Measurements from ENCODE around the gene FAM227A. TPM values are rescaled to one million over a fixed set of nuclear protein-coding genes. Genes with fewer than 3 reads are reported as not detected.

FAM227A gene
- total RNA-seq, 2 donors from 2014 or later: 9.1 to 14.9 TPM

DNA sequence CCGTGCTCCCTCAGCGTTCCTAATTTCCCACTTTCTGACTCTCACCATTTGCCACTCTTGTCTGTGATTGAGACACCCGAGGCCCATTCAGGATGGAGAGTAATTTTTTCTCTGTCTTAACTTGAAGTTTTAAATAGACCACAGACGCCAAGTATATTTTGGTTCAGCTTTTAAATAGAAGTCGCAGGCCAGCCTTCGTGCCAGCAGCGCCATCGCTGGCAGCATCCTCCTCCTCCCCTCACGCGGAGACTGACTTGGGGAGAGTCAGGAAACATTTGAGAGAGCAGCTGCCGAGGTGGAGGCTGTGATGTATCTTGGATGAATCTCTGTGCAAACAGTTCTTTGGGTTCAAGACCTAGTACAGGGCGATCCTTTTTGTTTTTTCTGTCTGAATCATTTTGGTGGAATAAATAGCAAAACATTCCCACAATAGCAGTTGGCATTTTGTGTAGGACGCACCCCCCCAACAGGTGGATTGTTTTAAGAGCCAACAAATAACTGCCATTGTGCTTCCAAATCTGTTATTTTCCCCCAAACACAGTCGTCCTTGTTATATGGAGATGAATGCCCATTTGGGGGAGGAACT lies 85.3 kb downstream of the FAM227A start:
- H3K4me1 ChIP-seq (ENCODE audit: control insufficient read depth, insufficient read depth, low read length): peaks cover 4% of the 10 kb centered on the region
- H3K9me3 ChIP-seq (ENCODE audit: control insufficient read depth, low read length): no peaks in the 10 kb centered on the region
- H3K36me3 ChIP-seq (ENCODE audit: control insufficient read depth, insufficient read depth, low read length): no peaks in the 10 kb centered on the region
- Mint-ChIP-seq H3K27ac (peak overlapping the region; percentile 92), H3K4me1 (peaks cover 18% of the 10 kb centered on the region), H3K36me3 (ENCODE audit: low read depth) (no peaks in the 10 kb centered on the region), H3K4me3 (peak overlapping the region; percentile 78), H3K9me3 (no peaks in the 10 kb centered on the region), H3K27me3 (ENCODE audit: insufficient read depth) (peaks cover 10% of the 10 kb centered on the region)
- H3K4me3 ChIP-seq (ENCODE audit: low read length): peak overlapping the region; percentile 89
- H3K9ac ChIP-seq (ENCODE audit: extremely low read depth, low read length, poor library complexity, severe bottlenecking): peak overlapping the region; percentile 67
- peak overlapping the region; percentile 46 for H3K27ac ChIP-seq (ENCODE audit: low read depth, low read length)
- H3K27me3 ChIP-seq (ENCODE audit: control insufficient read depth, insufficient read depth, low read length, poor library complexity, severe bottlenecking): no peaks in the 10 kb centered on the region
- peak; percentile 79 for DNase-seq
- WGBS, 2 experiments (ENCODE audit: insufficient coverage in 1 of 2, insufficient read length in 1 of 2): 11 to 19% methylated on average over 4 to 13 of the region's 14 CpGs
- TF ChIP-seq, protein P1, sequence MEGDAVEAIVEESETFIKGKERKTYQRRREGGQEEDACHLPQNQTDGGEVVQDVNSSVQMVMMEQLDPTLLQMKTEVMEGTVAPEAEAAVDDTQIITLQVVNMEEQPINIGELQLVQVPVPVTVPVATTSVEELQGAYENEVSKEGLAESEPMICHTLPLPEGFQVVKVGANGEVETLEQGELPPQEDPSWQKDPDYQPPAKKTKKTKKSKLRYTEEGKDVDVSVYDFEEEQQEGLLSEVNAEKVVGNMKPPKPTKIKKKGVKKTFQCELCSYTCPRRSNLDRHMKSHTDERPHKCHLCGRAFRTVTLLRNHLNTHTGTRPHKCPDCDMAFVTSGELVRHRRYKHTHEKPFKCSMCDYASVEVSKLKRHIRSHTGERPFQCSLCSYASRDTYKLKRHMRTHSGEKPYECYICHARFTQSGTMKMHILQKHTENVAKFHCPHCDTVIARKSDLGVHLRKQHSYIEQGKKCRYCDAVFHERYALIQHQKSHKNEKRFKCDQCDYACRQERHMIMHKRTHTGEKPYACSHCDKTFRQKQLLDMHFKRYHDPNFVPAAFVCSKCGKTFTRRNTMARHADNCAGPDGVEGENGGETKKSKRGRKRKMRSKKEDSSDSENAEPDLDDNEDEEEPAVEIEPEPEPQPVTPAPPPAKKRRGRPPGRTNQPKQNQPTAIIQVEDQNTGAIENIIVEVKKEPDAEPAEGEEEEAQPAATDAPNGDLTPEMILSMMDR (conservative IDR thresholded peaks at IDR 0.05): peak; percentile 31

DNA sequence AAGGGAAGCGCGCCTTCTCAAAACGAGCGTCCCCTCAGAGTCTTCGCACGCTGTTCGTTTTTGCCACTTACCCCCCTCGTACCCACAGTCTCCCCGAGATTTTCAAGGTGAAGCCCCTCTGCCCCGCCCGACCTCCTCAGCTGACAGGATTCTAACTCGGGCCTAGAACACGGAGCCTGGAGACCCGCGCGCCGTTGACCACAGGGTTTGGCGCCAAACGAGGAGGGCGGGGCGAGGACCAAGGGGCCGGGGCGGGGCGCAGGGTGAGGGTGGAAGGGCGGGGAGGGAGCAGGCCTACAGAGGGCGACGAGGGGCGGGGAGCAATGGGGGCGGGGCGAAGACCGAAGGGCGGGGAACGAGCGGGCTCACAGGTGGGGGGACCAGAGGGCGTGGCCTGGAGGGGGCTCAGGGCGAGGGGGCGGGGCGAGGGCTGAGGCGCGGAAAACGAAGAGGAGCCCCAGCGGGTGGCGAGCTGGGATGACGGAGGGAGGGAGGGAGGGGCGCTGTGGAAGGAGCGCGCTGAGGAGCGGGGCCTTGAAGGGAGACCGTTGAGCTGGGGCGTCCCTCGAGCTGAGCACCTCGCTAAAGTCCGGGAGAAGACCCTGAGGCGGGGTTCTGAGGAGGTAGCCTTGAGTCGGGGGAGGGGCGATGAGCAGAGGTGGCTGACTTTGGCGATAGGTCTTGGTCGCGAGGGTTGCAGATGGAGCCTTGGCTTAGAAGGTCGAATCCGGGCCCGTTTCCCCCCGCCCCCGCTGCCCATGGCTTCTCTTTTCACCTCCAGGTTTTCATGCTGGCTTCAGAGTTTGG lies 86.0 kb downstream of the FAM227A start, which contains the start of gene DMC1:
Gene DMC1 (minus strand): TSS at position 212 of the 807 bp plus-strand sequence. CDS start 1,927 bp downstream, outside the sequence.
- peak within 1 kb of the TSS; percentile 96 for H3K27ac Mint-ChIP-seq

DNA sequence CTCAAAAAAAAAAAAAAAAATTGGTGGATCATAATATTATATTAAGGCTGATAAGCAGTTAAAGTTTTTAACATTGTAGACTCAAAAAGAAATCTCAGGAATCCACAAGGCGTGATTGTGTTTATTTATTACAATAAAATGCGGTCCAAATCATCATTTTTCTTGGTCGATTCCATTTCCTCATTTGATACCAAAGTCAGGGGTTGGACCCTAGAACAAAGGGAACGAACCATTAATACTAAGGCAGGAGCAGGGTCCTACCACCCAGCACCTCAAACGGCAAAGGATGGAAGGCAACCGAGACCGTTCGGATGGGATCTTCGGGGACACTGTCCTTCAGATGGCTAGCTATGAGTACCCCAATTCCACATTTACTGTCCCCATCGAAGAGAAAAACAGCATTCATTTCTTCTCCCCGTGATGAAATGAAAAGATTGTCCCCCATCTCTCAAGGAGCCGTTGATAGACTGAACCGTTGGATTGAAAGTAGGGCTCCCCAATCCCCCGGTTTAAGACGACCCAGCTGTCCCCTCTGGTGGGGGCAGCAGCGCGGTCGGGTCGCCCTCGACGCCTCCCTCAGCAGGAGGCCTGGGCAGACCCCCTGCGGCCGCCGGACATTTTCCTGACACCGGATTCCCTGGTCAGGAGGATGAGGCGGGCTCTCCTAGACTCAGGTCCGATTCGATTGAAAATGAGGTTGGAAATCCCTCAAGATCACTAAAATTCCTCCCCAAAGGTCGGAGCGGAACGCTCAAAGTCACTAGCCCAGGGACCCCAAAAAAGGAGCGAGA lies 86.8 kb downstream of the FAM227A start:
- WGBS, 2 experiments (ENCODE audit: insufficient coverage in 1 of 2, insufficient read length in 1 of 2): 38 to 57% methylated on average over 18 to 32 of the region's 32 CpGs
- Mint-ChIP-seq H3K4me1 (peaks cover 18% of the 10 kb centered on the region), H3K27ac (peak overlapping the region; percentile 96), H3K27me3 (ENCODE audit: insufficient read depth) (peaks cover 10% of the 10 kb centered on the region), H3K36me3 (ENCODE audit: low read depth) (no peaks in the 10 kb centered on the region), H3K9me3 (no peaks in the 10 kb centered on the region), H3K4me3 (peak overlapping the region; percentile 78)
- Histone ChIP-seq H3K4me3 (ENCODE audit: low read length) (peak overlapping the region; percentile 90), H3K36me3 (ENCODE audit: control insufficient read depth, insufficient read depth, low read length) (no peaks in the 10 kb centered on the region), H3K9me3 (ENCODE audit: control insufficient read depth, low read length) (no peaks in the 10 kb centered on the region), H3K9ac (ENCODE audit: extremely low read depth, low read length, poor library complexity, severe bottlenecking) (peak overlapping the region; percentile 89), H3K4me1 (ENCODE audit: control insufficient read depth, insufficient read depth, low read length) (peaks cover 4% of the 10 kb centered on the region), H3K27me3 (ENCODE audit: control insufficient read depth, insufficient read depth, low read length, poor library complexity, severe bottlenecking) (no peaks in the 10 kb centered on the region), H3K27ac (ENCODE audit: low read depth, low read length) (no peak overlapping the region)
- no peak for DNase-seq
- TF ChIP-seq, protein P1 (conservative IDR thresholded peaks at IDR 0.05): no peak

More for the DNA sequence above, 86.0 kb downstream of the FAM227A start, which contains the start of gene DMC1:
- TF ChIP-seq, protein P1 (conservative IDR thresholded peaks at IDR 0.05): no peak
- peak within 1 kb of the TSS; percentile 89 for H3K9ac ChIP-seq (ENCODE audit: extremely low read depth, low read length, poor library complexity, severe bottlenecking)
- peak within 1 kb of the TSS; percentile 46 for H3K27ac ChIP-seq (ENCODE audit: low read depth, low read length)
- peaks cover 4% of the 10 kb centered on the region for H3K4me1 ChIP-seq (ENCODE audit: control insufficient read depth, insufficient read depth, low read length)
- Mint-ChIP-seq H3K27me3 (ENCODE audit: insufficient read depth) (peaks cover 10% of the 10 kb centered on the region), H3K36me3 (ENCODE audit: low read depth) (no peaks in the 10 kb centered on the region), H3K4me3 (peak within 1 kb of the TSS; percentile 78), H3K4me1 (peaks cover 18% of the 10 kb centered on the region), H3K9me3 (no peaks in the 10 kb centered on the region)
- no peaks in the 10 kb centered on the region for H3K9me3 ChIP-seq (ENCODE audit: control insufficient read depth, low read length)
- peak; percentile 100 for DNase-seq
- no peaks in the 10 kb centered on the region for H3K36me3 ChIP-seq (ENCODE audit: control insufficient read depth, insufficient read depth, low read length)
- H3K4me3 ChIP-seq (ENCODE audit: low read length): peak within 1 kb of the TSS; percentile 90
- WGBS, 2 experiments (ENCODE audit: insufficient coverage in 1 of 2, insufficient read length in 1 of 2): 0 to 1% methylated on average over 14 to 61 of the region's 64 CpGs
- H3K27me3 ChIP-seq (ENCODE audit: control insufficient read depth, insufficient read depth, low read length, poor library complexity, severe bottlenecking): no peaks in the 10 kb centered on the region
